OCI-LY1 (cell line): ENCODE measurements around the gene HOXD13.

ENCODE experiments used
- H2AFZ ChIP-seq: fragments of 200-600 bp; sonication (generic), shearing (Covaris generic); 2 replicates; pipeline ENCODE4 v1.6.0; 2014; ENCODE audit warnings: antibody characterized with exemption, mild to moderate bottlenecking, low read length
- H3F3A ChIP-seq: fragments of 200-600 bp; sonication (generic), shearing (Covaris generic); 2 replicates; pipeline ENCODE4 v1.6.0; 2014; ENCODE audit warnings: mild to moderate bottlenecking, antibody characterized with exemption, low read length, moderate library complexity; ENCODE audit not compliant: insufficient read depth
- H3K27ac ChIP-seq: fragments of 200-600 bp; sonication (generic); 2 replicates; pipeline ENCODE4 v1.5.1; 2014; ENCODE audit warnings: low read length, mixed run types, mild to moderate bottlenecking, low read depth; ENCODE audit not compliant: poor library complexity, severe bottlenecking
- H3K27me3 ChIP-seq: fragments of 200-600 bp; sonication (generic); 2 replicates; pipeline ENCODE4 v1.6.0; 2014; ENCODE audit warnings: antibody characterized with exemption, mild to moderate bottlenecking, low read length, moderate library complexity; ENCODE audit not compliant: insufficient read depth
- H3K36me3 ChIP-seq: fragments of 200-600 bp; sonication (generic); 2 replicates; pipeline ENCODE4 v1.6.1; 2014; ENCODE audit warnings: mild to moderate bottlenecking, antibody characterized with exemption, low read length, moderate library complexity, mixed read lengths; ENCODE audit not compliant: insufficient read depth
- H3K4me1 ChIP-seq: fragments of 200-600 bp; sonication (generic); 2 replicates; pipeline ENCODE4 v1.5.1; 2014; ENCODE audit warnings: mild to moderate bottlenecking, low read length, moderate library complexity; ENCODE audit not compliant: insufficient read depth, severe bottlenecking
- H3K4me2 ChIP-seq: fragments of 200-600 bp; sonication (generic), shearing (Covaris generic); 2 replicates; pipeline ENCODE4 v1.6.1; 2014; ENCODE audit warnings: low read length
- H3K4me3 ChIP-seq: fragments of 200-600 bp; sonication (generic); 2 replicates; pipeline ENCODE4 v1.5.1; 2014; ENCODE audit warnings: low read length, low read depth, mild to moderate bottlenecking, mixed read lengths; ENCODE audit not compliant: poor library complexity, severe bottlenecking
- H3K79me2 ChIP-seq: fragments of 200-600 bp; shearing (Covaris generic); 2 replicates; pipeline ENCODE4 v1.6.1; 2016; ENCODE audit warnings: mixed run types, low read length, mixed read lengths; ENCODE audit not compliant: insufficient read depth
- H3K9ac ChIP-seq: fragments of 200-600 bp; sonication (generic), shearing (Covaris generic); 2 replicates; pipeline ENCODE4 v1.6.1; 2014; ENCODE audit warnings: mild to moderate bottlenecking, low read length, mixed read lengths
- H3K9me2 ChIP-seq: fragments of 200-600 bp; sonication (generic), shearing (Covaris generic); 2 replicates; pipeline ENCODE4 v1.6.1; 2014; ENCODE audit warnings: low read depth, mild to moderate bottlenecking, low read length, mixed read lengths
- H3K9me3 ChIP-seq: fragments of 200-600 bp; shearing (Covaris generic); 2 replicates; pipeline ENCODE4 v1.6.1; 2014; ENCODE audit warnings: low read length, mixed read lengths
- H4K20me1 ChIP-seq: fragments of 200-600 bp; sonication (generic), shearing (Covaris generic); 2 replicates; pipeline ENCODE4 v1.6.0; 2016; ENCODE audit warnings: mild to moderate bottlenecking, low read length; ENCODE audit not compliant: insufficient read depth
- CTCF ChIP-seq: fragments of 200-600 bp; sonication (generic), shearing (Covaris generic); IDR thresholded peaks from 2 replicates; pipeline ENCODE4 v1.5.1; 2017; ENCODE audit warnings: mild to moderate bottlenecking, antibody characterized with exemption, low read length, moderate library complexity, mixed read lengths
- EZH2 ChIP-seq: fragments of 200-600 bp; sonication (generic), shearing (Covaris generic); IDR thresholded peaks from 2 replicates; pipeline ENCODE4 v1.8.0; 2017; ENCODE audit warnings: borderline replicate concordance, mixed run types, mild to moderate bottlenecking, antibody characterized with exemption, low read length, moderate library complexity, mixed read lengths

The HOXD13 gene

GRCh38 chr2:176081376-176081836, 11.1 kb upstream of the HOXD13 start:
- H3K4me2 ChIP-seq = no peak overlapping the region
- H3F3A ChIP-seq = no peaks in the 10 kb centered on the region
- no peak overlapping the region for H3K9ac ChIP-seq
- H3K4me1 ChIP-seq = no peaks in the 10 kb centered on the region
- no peaks in the 10 kb centered on the region for H3K79me2 ChIP-seq
- H2AFZ ChIP-seq = no peak overlapping the region
- no peak overlapping the region for H3K4me3 ChIP-seq
- no peaks in the 10 kb centered on the region for H3K9me3 ChIP-seq
- H4K20me1 ChIP-seq = no peaks in the 10 kb centered on the region
- H3K36me3 ChIP-seq = no peaks in the 10 kb centered on the region
- TF ChIP-seq EZH2 = no peak
- no peak for TF ChIP-seq CTCF
- H3K27me3 ChIP-seq = no peaks in the 10 kb centered on the region
- H3K27ac ChIP-seq = no peak overlapping the region
- H3K9me2 ChIP-seq = no peaks in the 10 kb centered on the region

GRCh38 chr2:176081837-176082524, 10.5 kb upstream of the HOXD13 start:
- Histone ChIP-seq H3K79me2 (no peaks in the 10 kb centered on the region), H4K20me1 (no peaks in the 10 kb centered on the region), H3K27me3 (no peaks in the 10 kb centered on the region), H3F3A (no peaks in the 10 kb centered on the region), H3K9me2 (no peaks in the 10 kb centered on the region), H3K4me2 (no peak overlapping the region), H3K27ac (no peak overlapping the region), H3K36me3 (no peaks in the 10 kb centered on the region), H3K4me1 (no peaks in the 10 kb centered on the region), H3K4me3 (no peak overlapping the region), H3K9me3 (no peaks in the 10 kb centered on the region), H2AFZ (no peak overlapping the region), H3K9ac (no peak overlapping the region)
- no peak for TF ChIP-seq EZH2
- no peak for TF ChIP-seq CTCF

- Histone ChIP-seq H3K4me3 (no peak overlapping the region), H3K27ac (no peak overlapping the region), H3K27me3 (no peaks in the 10 kb centered on the region), H3K36me3 (no peaks in the 10 kb centered on the region), H3K9me3 (no peaks in the 10 kb centered on the region), H3K4me1 (no peaks in the 10 kb centered on the region), H3K79me2 (no peaks in the 10 kb centered on the region), H3K4me2 (no peak overlapping the region), H3K9me2 (no peaks in the 10 kb centered on the region), H3F3A (no peaks in the 10 kb centered on the region), H3K9ac (no peak overlapping the region), H4K20me1 (no peaks in the 10 kb centered on the region), H2AFZ (no peak overlapping the region)
- TF ChIP-seq EZH2 = no peak
- TF ChIP-seq CTCF = no peak
Observed at GRCh38 chr2:176082525-176082823, 10.0 kb upstream of the HOXD13 start.
